Spleen (tissue), 7 donors: ENCODE results near the gene PRDX5.

Source experiments
- CTCF ChIP-seq, 11 experiments: fragments of 200-600 bp in 7 of 11; fragments of 450-650 bp in 4 of 11; sonication (generic) in 4 of 11; IDR thresholded peaks in 8 of 11; conservative IDR thresholded peaks in 3 of 11; 1 replicate in 7 of 11; 2 replicates in 4 of 11; pipeline versions ENCODE4 v1.4.0 to v1.8.0; 2016 to 2021; ENCODE audit warnings: antibody characterized with exemption in 11 of 11, inconsistent platforms in 4 of 11, mild to moderate bottlenecking in 1 of 11
- POLR2A ChIP-seq, 3 donors: fragments of 450-650 bp; IDR thresholded peaks; one replicate each; pipeline ENCODE4 v1.5.1; 2017; ENCODE audit warnings: antibody characterized with exemption in 3 of 3, mild to moderate bottlenecking in 1 of 3
- donor health status: DM: no; HTN: no; CAD: no; lungs with moderate emphysema.
- donor health status: DM: no; HTN: no; CAD: no.
- donor health status: DM: no; HTN: no; CAD: no.

DNA sequence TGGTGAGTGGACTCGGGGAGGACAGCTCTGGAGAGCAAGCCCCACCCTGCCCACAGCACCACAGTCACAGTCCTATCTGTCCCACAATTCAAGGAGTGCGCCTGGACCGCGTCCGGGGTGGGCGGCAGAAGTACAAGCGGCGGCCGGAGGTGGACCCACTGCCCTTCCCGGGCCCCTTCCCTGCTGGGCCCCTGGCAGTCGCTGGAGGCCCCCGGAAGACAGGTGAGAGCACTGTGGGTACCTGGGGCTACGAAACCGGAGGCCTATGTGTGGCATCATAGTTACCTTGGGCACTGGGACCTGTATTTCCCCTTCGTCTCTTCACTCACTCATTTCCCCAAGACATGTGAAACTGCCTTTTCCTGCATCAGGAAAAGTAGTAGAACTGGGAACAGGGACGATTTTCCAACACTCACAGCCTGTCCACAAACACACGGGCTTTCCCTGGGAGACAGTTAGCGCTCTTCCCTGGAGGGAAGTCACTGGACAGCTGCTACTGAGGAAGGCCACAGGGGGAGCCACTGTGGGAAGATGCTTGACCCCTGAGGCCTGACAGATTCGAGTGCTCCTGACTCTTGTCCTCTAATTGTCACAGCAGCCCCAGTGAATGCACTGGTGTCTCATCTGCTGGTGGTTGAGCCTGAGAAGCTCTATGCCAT lies 3.6 kb upstream of the PRDX5 start:
- TF ChIP-seq CTCF (IDR thresholded peaks at IDR 0.05 in 8 of 11, conservative IDR thresholded peaks at IDR 0.05 in 3 of 11) (no peak), POLR2A (IDR thresholded peaks at IDR 0.05) (no peak)
